Esophagus squamous epithelium (tissue), 5 donors: Measurements from ENCODE around the gene GIGYF2. TPM values are rescaled to one million over a fixed set of nuclear protein-coding genes. Genes with fewer than 3 reads are reported as not detected.

Experiments
- DNase-seq: peaks from one replicate; lab custom pipeline; 2025; lab: John Stamatoyannopoulos, UW
- H3K27ac ChIP-seq, 4 donors: fragments of 200-600 bp; sonication (generic); one replicate each; pipeline ENCODE4 v1.5.1; 2016 to 2019; ENCODE audit warnings: mild to moderate bottlenecking in 1 of 4
- H3K27me3 ChIP-seq, 4 donors: fragments of 200-600 bp; sonication (generic); 1 replicate in 3 of 4; 2 replicates in 1 of 4; pipeline versions ENCODE4 v1.5.1 to v1.6.0; 2017 to 2021; ENCODE audit warnings: antibody characterized with exemption in 1 of 4
- H3K36me3 ChIP-seq, 3 donors: fragments of 200-600 bp; sonication (generic); one replicate each; pipeline ENCODE4 v1.5.1; 2016 to 2019
- H3K4me1 ChIP-seq, 3 donors: fragments of 200-600 bp; sonication (generic); one replicate each; pipeline ENCODE4 v1.5.1; 2017 to 2019
- H3K4me3 ChIP-seq, 4 donors: fragments of 200-600 bp; sonication (generic); 1 replicate in 3 of 4; 2 replicates in 1 of 4; pipeline ENCODE4 v1.5.1; 2016 to 2019; ENCODE audit warnings: mild to moderate bottlenecking in 2 of 4, moderate library complexity in 1 of 4
- H3K9me3 ChIP-seq, 3 donors: fragments of 200-600 bp; sonication (generic); one replicate each; pipeline ENCODE4 v1.5.1; 2016 to 2019
- POLR2A ChIP-seq, 4 donors: fragments of 450-650 bp; IDR thresholded peaks; one replicate each; pipeline ENCODE4 v1.6.1; 2017; ENCODE audit warnings: antibody characterized with exemption in 4 of 4, mild to moderate bottlenecking in 4 of 4, moderate library complexity in 3 of 4
- WGBS, 2 donors: methylation state at CpG; one replicate each; pipeline ENCODE4 v1.1.5; 2018; 5-methylcytosine and 5-hydroxymethylcytosine counted together
- intact Hi-C: fragments of 100-400 bp; cut with DNase I; formaldehyde crosslinking; loops from one replicate; pipeline ENCODE4 v1.15.0; 2022
- total RNA-seq, 4 donors: library from RNA; depleted of rRNA; stranded (reverse); fragments of >200 nt; gene quantifications; one replicate each; pipeline ENCODE4 v1.1.0, GENCODE V29; 2016
- TF ChIP-seq, protein P1 (sequence below), 6 experiments: fragments of 450-650 bp in 4 of 6; fragments of 200-600 bp in 2 of 6; sonication (generic) in 2 of 6; IDR thresholded peaks; one replicate each; pipeline ENCODE4 v1.5.1; 2016 to 2019; ENCODE audit warnings: antibody characterized with exemption in 6 of 6, mild to moderate bottlenecking in 4 of 6, moderate library complexity in 4 of 6
- donor health status: DM: yes; HTN: yes; CAD: no.

The GIGYF2 gene
- total RNA-seq, 4 donors from 2014 or later = 48.7 to 79.0 (median 62.0) TPM

- Histone ChIP-seq H3K9me3 (no peaks in the 10 kb centered on the region), H3K27ac (no peak overlapping the region), H3K27me3 (no peaks in the 10 kb centered on the region), H3K4me1 (no peaks in the 10 kb centered on the region), H3K4me3 (no peak overlapping the region), H3K36me3 (peaks cover 26 to 100% (median 31%) of the 10 kb centered on the region in 3 donors)
- no peak for TF ChIP-seq POLR2A (IDR thresholded peaks at IDR 0.05)
- TF ChIP-seq, protein P1, sequence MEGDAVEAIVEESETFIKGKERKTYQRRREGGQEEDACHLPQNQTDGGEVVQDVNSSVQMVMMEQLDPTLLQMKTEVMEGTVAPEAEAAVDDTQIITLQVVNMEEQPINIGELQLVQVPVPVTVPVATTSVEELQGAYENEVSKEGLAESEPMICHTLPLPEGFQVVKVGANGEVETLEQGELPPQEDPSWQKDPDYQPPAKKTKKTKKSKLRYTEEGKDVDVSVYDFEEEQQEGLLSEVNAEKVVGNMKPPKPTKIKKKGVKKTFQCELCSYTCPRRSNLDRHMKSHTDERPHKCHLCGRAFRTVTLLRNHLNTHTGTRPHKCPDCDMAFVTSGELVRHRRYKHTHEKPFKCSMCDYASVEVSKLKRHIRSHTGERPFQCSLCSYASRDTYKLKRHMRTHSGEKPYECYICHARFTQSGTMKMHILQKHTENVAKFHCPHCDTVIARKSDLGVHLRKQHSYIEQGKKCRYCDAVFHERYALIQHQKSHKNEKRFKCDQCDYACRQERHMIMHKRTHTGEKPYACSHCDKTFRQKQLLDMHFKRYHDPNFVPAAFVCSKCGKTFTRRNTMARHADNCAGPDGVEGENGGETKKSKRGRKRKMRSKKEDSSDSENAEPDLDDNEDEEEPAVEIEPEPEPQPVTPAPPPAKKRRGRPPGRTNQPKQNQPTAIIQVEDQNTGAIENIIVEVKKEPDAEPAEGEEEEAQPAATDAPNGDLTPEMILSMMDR (IDR thresholded peaks at IDR 0.05) = no peak
- intact Hi-C loops = no loop called here
- no peak for DNase-seq
- 90 to 94% methylated on average over 3 of the region's 3 CpGs for WGBS, 2 donors
Observed at GRCh38 chr2:232829988-232830387, 132.9 kb downstream of the GIGYF2 start.

DNA sequence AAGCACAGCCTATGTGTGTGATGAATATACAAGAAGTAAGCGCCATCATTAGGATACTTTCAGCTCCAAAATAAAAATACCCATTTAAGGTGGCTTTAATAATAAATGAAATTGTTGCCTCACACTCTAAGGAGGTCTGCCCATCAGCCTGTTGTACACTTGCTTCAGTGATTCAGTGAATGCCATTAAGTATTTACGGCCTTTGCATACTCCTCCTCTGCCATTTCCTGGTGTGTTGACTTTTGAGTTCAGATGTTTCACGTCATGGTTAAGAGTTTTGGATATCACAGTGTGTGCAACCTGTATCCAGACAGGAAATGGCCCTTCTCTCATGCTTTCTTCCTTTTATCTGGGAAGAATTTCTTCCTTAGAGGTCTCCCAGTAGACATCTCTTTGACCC is 134.4 kb downstream of the GIGYF2 start:
- intact Hi-C loops = no loop called here
- Histone ChIP-seq H3K36me3 (peaks cover 22 to 97% (median 31%) of the 10 kb centered on the region in 3 donors), H3K4me1 (peaks cover 0 to 5% (median 0%) of the 10 kb centered on the region in 3 donors), H3K9me3 (no peaks in the 10 kb centered on the region), H3K27me3 (no peaks in the 10 kb centered on the region), H3K27ac (no peak overlapping the region), H3K4me3 (no peak overlapping the region)
- TF ChIP-seq POLR2A (IDR thresholded peaks at IDR 0.05) = no peak
- TF ChIP-seq, protein P1 (IDR thresholded peaks at IDR 0.05) = no peak
- no peak for DNase-seq
- WGBS, 2 donors = 92 to 98% methylated on average over 3 of the region's 3 CpGs

- no peak for DNase-seq
- Histone ChIP-seq H3K4me3 (no peak overlapping the region), H3K27me3 (no peaks in the 10 kb centered on the region), H3K36me3 (peaks cover 31 to 97% (median 32%) of the 10 kb centered on the region in 3 donors), H3K9me3 (no peaks in the 10 kb centered on the region), H3K4me1 (peaks cover 0 to 20% (median 4%) of the 10 kb centered on the region in 3 donors), H3K27ac (no peak overlapping the region)
- 89 to 100% methylated on average over 1 of the region's 1 CpG for WGBS, 2 donors
- intact Hi-C loops = no loop called here
- TF ChIP-seq POLR2A (IDR thresholded peaks at IDR 0.05) = no peak
- TF ChIP-seq, protein P1 (IDR thresholded peaks at IDR 0.05) = no peak
Observed at GRCh38 chr2:232833830-232834229, 136.7 kb downstream of the GIGYF2 start.

GRCh38 chr2:232835687-232836208 is 138.6 kb downstream of the GIGYF2 start:
- Histone ChIP-seq H3K4me1 (peaks cover 0 to 34% (median 10%) of the 10 kb centered on the region in 3 donors), H3K27ac (no peak overlapping the region), H3K36me3 (peaks cover 30 to 97% (median 32%) of the 10 kb centered on the region in 3 donors), H3K9me3 (no peaks in the 10 kb centered on the region), H3K4me3 (no peak overlapping the region), H3K27me3 (no peaks in the 10 kb centered on the region)
- TF ChIP-seq, protein P1 (IDR thresholded peaks at IDR 0.05) = no peak
- TF ChIP-seq POLR2A (IDR thresholded peaks at IDR 0.05) = no peak
- no peak for DNase-seq
- intact Hi-C loops = no loop called here
- 74 to 78% methylated on average over 11 to 13 of the region's 14 CpGs for WGBS, 2 donors

GRCh38 chr2:232836934-232837333 is 139.8 kb downstream of the GIGYF2 start:
- no peak for DNase-seq
- Histone ChIP-seq H3K4me3 (no peak overlapping the region), H3K36me3 (peaks cover 19 to 97% (median 38%) of the 10 kb centered on the region in 3 donors), H3K4me1 (peaks cover 0 to 34% (median 10%) of the 10 kb centered on the region in 3 donors), H3K9me3 (no peaks in the 10 kb centered on the region), H3K27me3 (no peaks in the 10 kb centered on the region), H3K27ac (no peak overlapping the region)
- intact Hi-C loops = no loop called here
- no peak for TF ChIP-seq POLR2A (IDR thresholded peaks at IDR 0.05)
- TF ChIP-seq, protein P1 (IDR thresholded peaks at IDR 0.05) = no peak
- WGBS, 2 donors = 81 to 95% methylated on average over 4 of the region's 4 CpGs
